ENCODE results near the gene HOXD12.

DNA sequence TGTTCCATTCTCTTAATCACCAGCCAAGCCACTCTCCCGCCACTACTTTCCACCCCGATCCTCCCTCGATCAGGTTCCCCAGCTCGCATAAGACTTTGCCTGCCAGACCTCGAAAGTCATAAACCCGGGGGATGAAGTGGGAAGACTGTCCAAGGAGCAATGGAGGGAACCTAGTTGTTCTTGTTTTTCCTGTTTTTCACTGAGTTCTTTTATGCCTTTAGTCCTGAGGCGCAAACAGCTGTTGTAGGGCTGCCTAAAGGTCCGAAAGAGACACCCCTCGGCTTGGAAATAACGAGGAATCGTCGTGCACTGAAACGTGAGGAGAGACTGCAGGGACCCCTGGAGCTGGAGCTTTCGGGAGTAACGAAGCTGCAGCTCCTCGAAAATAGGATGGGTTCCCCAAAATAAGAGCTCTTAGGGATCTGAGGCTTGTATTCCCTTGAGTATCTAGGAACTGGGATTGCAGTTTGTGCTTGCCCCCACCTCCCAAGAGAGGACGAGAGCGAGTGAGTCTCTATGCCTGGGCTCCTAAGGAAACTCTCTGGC is 1.7 kb upstream of the HOXD12 start:
- no peak; the same call in 1 of the 2 replicates for TF ChIP-seq CTCF (IDR thresholded peaks at IDR 0.05)
- TF ChIP-seq USF2 (IDR thresholded peaks at IDR 0.05; ENCODE audit: borderline replicate concordance, low read depth, low read length): no peak
- TF ChIP-seq RXRA (IDR thresholded peaks at IDR 0.05; ENCODE audit: borderline replicate concordance, low read depth): no peak
- no peak for TF ChIP-seq SMC3 (IDR thresholded peaks at IDR 0.05; ENCODE audit: low read depth, low read length)
- TF ChIP-seq RAD21 (IDR thresholded peaks at IDR 0.05; ENCODE audit: low read length): no peak
- no peak for TF ChIP-seq GABPA (IDR thresholded peaks at IDR 0.05; ENCODE audit: low read depth)
- TF ChIP-seq TCF12 (IDR thresholded peaks at IDR 0.05): no peak
- no peak for TF ChIP-seq EP300 (IDR thresholded peaks at IDR 0.05; ENCODE audit: borderline replicate concordance in 1 of 2, low read depth in 1 of 2, low read length in 1 of 2)
- TF ChIP-seq ELF1 (IDR thresholded peaks at IDR 0.05): no peak
- no peak for TF ChIP-seq TEAD4 (IDR thresholded peaks at IDR 0.05; ENCODE audit: borderline replicate concordance, insufficient read depth)
- TF ChIP-seq MAX (IDR thresholded peaks at IDR 0.05; ENCODE audit: low read depth): no peak
- TF ChIP-seq POLR2AphosphoS5 (IDR thresholded peaks at IDR 0.05; ENCODE audit: low read depth, low read length): no peak
- no peak; the same call in 1 of the 2 replicates for TF ChIP-seq EZH2phosphoT487 (IDR thresholded peaks at IDR 0.05; ENCODE audit: borderline replicate concordance, low read depth)
- TF ChIP-seq JUND (IDR thresholded peaks at IDR 0.05): no peak

All from SK-N-SH (cell line).